ENCODE data around the gene CELA2A.
"Not testable (repeated sequence)": the region's sequence is repeated elsewhere in the genome, so short reads cannot be mapped to it uniquely, and the experiment has no call there.

Gene CELA2A

GRCh38 chr1:15513192-15513591, 56.7 kb downstream of the CELA2A start:
- no peak for DNase-seq (ENCODE audit: low read depth, low spot score)
- no peak overlapping the region for H3K4me3 ChIP-seq (ENCODE audit: low read length)

- DNase-seq (ENCODE audit: low read depth, low spot score) = no peak
- no peak overlapping the region for H3K4me3 ChIP-seq (ENCODE audit: low read length)
These were observed 57.4 kb downstream of the CELA2A start for GRCh38 chr1:15513919-15514318.

GRCh38 chr1:15514557-15514956, 58.0 kb downstream of the CELA2A start:
- H3K4me3 ChIP-seq (ENCODE audit: low read length); DNase-seq (ENCODE audit: low read depth, low spot score): not testable (repeated sequence)

GRCh38 chr1:15515022-15515663, 58.6 kb downstream of the CELA2A start:
- DNase-seq (ENCODE audit: low read depth, low spot score) = no peak
- H3K4me3 ChIP-seq (ENCODE audit: low read length) = no peak overlapping the region

GRCh38 chr1:15519625-15520024, 63.1 kb downstream of the CELA2A start:
- DNase-seq (ENCODE audit: low read depth, low spot score) = no peak
- no peak overlapping the region for H3K4me3 ChIP-seq (ENCODE audit: low read length)

GRCh38 chr1:15521206-15521906, 64.8 kb downstream of the CELA2A start:
- not testable (repeated sequence) for H3K4me3 ChIP-seq (ENCODE audit: low read length); DNase-seq (ENCODE audit: low read depth, low spot score)
